HG03432 (cell line): ENCODE measurements around the gene EMP1.

ENCODE experiments used
- ATAC-seq: cut with Tn5 transposase; IDR thresholded peaks from one replicate; pipeline ENCODE4 v1.9.1; 2021; ENCODE audit warnings: mild to moderate bottlenecking, moderate library complexity; ENCODE audit not compliant: unreplicated experiment

Gene EMP1

GRCh38 chr12:13218641-13219040 is 22.1 kb downstream of the EMP1 start:
- no peak for ATAC-seq

GRCh38 chr12:13219320-13219719 is 22.8 kb downstream of the EMP1 start:
- no peak for ATAC-seq

- no peak for ATAC-seq
Measured at GRCh38 chr12:13220838-13221237, 24.3 kb downstream of the EMP1 start.

- ATAC-seq, result no peak
Measured at GRCh38 chr12:13222076-13222475, 25.6 kb downstream of the EMP1 start.

GRCh38 chr12:13223179-13223804 is 26.8 kb downstream of the EMP1 start:
- ATAC-seq, result no peak

- ATAC-seq, result no peak
Measured at GRCh38 chr12:13223941-13224340, 27.4 kb downstream of the EMP1 start.

- ATAC-seq, result no peak
Measured at GRCh38 chr12:13227191-13227590, 30.7 kb downstream of the EMP1 start.

GRCh38 chr12:13228579-13228978 is 32.1 kb downstream of the EMP1 start:
- ATAC-seq, result no peak

GRCh38 chr12:13229504-13229903 is 33.0 kb downstream of the EMP1 start:
- no peak for ATAC-seq

- ATAC-seq, result no peak
Measured at GRCh38 chr12:13230500-13230899, 34.0 kb downstream of the EMP1 start.

- peak; percentile 69 for ATAC-seq
Measured at GRCh38 chr12:13233830-13234641, 37.5 kb downstream of the EMP1 start.

GRCh38 chr12:13238204-13238603 is 41.7 kb downstream of the EMP1 start:
- ATAC-seq, result no peak

GRCh38 chr12:13241833-13242488 is 45.4 kb downstream of the EMP1 start:
- ATAC-seq, result no peak

- ATAC-seq, result no peak
Measured at GRCh38 chr12:13242936-13243335, 46.4 kb downstream of the EMP1 start.

GRCh38 chr12:13243516-13244070 is 47.1 kb downstream of the EMP1 start:
- no peak for ATAC-seq

GRCh38 chr12:13247596-13247995 is 51.1 kb downstream of the EMP1 start:
- no peak for ATAC-seq

GRCh38 chr12:13248964-13249363 is 52.4 kb downstream of the EMP1 start:
- ATAC-seq, result no peak

- ATAC-seq, result no peak
Measured at GRCh38 chr12:13250416-13250815, 53.9 kb downstream of the EMP1 start.

- ATAC-seq, result no peak
Measured at GRCh38 chr12:13251521-13251920, 55.0 kb downstream of the EMP1 start.

GRCh38 chr12:13252024-13252423 is 55.5 kb downstream of the EMP1 start:
- no peak for ATAC-seq

GRCh38 chr12:13252616-13253015 is 56.1 kb downstream of the EMP1 start:
- ATAC-seq, result no peak
